ENCODE results near the gene TCEAL4.

The TCEAL4 gene

DNA sequence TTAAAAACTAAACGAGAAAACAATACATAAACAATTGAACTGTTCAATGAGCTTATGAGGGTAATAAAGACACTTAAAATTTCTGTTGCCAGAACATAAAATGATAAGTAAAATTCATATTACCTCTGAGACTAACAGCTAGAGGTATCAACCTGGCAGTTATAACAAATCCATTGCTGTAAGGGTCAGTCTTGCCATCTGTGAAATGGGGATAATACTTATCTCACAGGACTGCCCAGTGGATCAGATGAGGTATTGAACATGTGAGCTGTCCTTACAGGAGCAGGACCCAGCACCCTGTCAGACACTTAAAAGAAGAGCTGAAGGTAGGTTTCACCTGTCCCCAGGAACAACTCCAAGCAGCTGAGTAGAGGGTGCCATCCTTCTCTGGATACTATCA is 25.0 kb downstream of the TCEAL4 start:
- TF ChIP-seq, protein P1, sequence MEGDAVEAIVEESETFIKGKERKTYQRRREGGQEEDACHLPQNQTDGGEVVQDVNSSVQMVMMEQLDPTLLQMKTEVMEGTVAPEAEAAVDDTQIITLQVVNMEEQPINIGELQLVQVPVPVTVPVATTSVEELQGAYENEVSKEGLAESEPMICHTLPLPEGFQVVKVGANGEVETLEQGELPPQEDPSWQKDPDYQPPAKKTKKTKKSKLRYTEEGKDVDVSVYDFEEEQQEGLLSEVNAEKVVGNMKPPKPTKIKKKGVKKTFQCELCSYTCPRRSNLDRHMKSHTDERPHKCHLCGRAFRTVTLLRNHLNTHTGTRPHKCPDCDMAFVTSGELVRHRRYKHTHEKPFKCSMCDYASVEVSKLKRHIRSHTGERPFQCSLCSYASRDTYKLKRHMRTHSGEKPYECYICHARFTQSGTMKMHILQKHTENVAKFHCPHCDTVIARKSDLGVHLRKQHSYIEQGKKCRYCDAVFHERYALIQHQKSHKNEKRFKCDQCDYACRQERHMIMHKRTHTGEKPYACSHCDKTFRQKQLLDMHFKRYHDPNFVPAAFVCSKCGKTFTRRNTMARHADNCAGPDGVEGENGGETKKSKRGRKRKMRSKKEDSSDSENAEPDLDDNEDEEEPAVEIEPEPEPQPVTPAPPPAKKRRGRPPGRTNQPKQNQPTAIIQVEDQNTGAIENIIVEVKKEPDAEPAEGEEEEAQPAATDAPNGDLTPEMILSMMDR (conservative IDR thresholded peaks at IDR 0.05; ENCODE audit: low read depth), result no peak
- no peak for DNase-seq (ENCODE audit: low spot score)
- CTCF ChIA-PET, result no interaction called here
- H3K27ac ChIP-seq, result no peak overlapping the region
- POLR2A ChIA-PET (ENCODE audit: low non-redundant PET), result no interaction called here

DNA sequence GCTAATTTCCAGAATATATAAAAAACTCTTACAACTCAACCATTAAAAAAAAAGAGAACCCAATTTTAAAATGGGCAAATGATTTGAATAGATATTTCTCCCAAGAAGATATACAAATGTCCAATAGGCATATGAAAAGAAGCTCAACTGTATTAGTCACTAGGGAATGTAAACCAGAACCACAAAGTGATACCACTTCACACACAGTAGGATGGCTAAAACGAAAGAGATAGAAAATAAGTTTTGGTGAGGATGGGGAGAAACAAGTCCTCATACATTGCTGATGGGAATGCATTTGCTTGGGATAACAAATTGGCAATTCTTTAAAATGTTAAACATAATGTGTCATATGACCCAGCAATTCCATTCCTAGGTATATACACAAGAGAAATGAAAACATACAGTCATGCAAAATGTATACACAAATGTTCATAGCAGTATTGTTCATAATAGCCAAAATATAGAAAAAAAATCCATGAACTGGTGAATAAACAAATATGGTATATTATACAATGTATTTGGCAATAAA is 28.1 kb downstream of the TCEAL4 start:
- ChIA-PET CTCF (no interaction called here), POLR2A (ENCODE audit: low non-redundant PET) (no interaction called here)
- DNase-seq (ENCODE audit: low spot score), result no peak
- no peak overlapping the region for H3K27ac ChIP-seq
- TF ChIP-seq, protein P1 (conservative IDR thresholded peaks at IDR 0.05; ENCODE audit: low read depth), result no peak

DNA sequence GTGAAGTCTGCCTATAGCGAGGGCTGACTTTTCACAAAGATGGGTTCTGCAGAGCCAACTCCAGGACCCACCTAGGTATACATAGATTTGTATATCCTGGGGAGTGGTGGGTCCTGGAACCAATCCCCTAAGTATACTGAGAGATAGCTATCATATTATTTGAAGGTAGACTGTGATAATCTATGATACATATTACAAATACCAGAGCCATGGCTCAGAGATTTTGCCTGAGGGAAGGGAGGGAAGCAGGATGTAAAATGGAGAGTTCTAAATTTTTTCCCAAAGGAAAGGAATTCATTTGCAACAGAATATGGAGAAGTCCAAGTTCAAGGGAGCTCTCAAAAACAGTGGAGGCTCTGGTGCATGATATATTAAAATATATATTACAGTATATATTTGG is 29.7 kb downstream of the TCEAL4 start:
- POLR2A ChIA-PET (ENCODE audit: low non-redundant PET), result no interaction called here
- DNase-seq (ENCODE audit: low spot score), result no peak
- CTCF ChIA-PET, result no interaction called here
- H3K27ac ChIP-seq, result no peak overlapping the region
- TF ChIP-seq, protein P1 (conservative IDR thresholded peaks at IDR 0.05; ENCODE audit: low read depth), result no peak

DNA sequence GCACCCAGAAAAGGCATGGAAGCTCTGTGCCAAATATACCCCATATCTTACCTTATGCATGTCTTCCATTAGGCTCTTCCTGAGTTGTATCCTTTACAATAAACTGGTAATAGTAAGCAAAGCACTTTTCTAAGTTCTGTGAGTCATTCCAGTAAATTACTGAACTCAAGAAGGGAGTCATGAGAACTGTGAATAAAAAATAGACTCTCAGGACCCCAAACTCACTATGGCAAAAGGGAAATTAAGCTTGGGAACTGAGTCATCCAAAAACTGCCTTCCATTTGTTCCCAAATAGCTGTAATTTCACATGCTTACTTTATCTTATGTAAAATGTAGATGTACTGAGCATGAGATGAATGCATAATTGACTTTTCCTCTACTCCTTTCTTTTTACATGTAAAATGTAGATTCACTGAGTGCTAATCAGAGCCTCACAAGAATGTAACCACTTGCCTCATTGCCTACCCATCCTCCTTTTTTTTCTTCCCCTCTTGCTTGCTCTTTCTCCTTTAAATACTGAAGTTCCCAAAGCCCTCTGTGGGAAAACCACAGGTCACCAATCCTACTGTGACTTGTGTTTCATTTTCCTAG is 30.6 kb downstream of the TCEAL4 start:
- ChIA-PET POLR2A (ENCODE audit: low non-redundant PET) (no interaction called here), CTCF (no interaction called here)
- no peak overlapping the region for H3K27ac ChIP-seq
- DNase-seq (ENCODE audit: low spot score), result no peak
- TF ChIP-seq, protein P1 (conservative IDR thresholded peaks at IDR 0.05; ENCODE audit: low read depth), result no peak

DNA sequence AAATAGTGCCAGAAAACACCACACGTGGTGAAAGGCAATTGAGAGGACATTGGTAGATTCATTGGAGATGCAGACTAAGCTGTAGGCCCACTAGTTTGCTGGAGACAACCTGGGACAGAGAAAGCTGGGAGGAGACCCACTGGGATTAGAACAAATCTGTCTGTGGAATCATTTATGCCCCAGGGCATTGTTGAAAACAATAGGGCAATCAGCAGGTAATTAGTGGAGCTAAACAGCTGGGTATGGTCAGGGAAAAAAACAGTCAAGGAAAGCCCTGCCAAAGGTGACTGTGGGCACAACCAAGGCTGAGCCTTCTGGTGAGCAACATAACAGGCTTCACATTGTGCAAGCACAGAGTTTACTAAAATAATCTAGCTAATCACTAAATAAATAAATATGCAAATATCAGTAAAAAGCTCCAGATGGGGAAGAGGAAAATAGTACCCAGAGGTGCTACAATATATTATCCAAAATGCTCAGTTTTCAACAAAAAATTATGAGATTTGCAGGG is 31.4 kb downstream of the TCEAL4 start:
- CTCF ChIA-PET, result interaction anchor here (0.7 to 0.8 kb wide), 2 partner anchors 13 to 229 kb away, joined by 3 to 5 read pairs; no protein-coding TSS in a partner anchor

DNA sequence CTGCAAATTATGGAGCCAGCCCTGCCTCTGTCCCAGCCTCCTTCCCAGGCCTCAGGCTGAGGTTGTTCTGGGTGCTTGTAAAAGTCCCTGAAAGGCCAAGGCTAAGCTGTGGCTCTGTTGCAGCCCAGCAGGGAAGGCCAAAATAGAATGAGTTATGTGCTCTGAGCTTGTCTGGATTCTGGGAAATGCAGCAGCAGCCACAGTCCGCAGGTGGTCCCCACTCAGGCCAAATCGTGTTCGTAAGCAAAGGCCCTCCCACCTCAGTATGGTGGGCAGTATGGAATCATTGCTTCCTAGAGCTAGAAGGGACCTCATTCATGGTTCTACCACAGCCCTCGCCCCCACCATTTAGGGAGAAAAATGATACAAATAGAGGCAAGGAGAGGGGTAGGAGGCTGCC is 38.8 kb downstream of the TCEAL4 start:
- TF ChIP-seq, protein P1 (conservative IDR thresholded peaks at IDR 0.05; ENCODE audit: low read depth), result no peak
- DNase-seq (ENCODE audit: low spot score), result no peak
- ChIA-PET POLR2A (ENCODE audit: low non-redundant PET) (no interaction called here), CTCF (no interaction called here)
- peak overlapping the region; percentile 72 for H3K27ac ChIP-seq

More for the DNA sequence above, 31.4 kb downstream of the TCEAL4 start:
- H3K27ac ChIP-seq, result no peak overlapping the region
- DNase-seq (ENCODE audit: low spot score), result no peak
- TF ChIP-seq, protein P1 (conservative IDR thresholded peaks at IDR 0.05; ENCODE audit: low read depth), result no peak
- POLR2A ChIA-PET (ENCODE audit: low non-redundant PET), result no interaction called here

All from RWPE1 (cell line).